HG02852 (cell line): ENCODE data around the gene RNF152.

Experiments
- ATAC-seq: cut with Tn5 transposase; IDR thresholded peaks from one replicate; pipeline ENCODE4 v1.9.1; 2021; ENCODE audit warnings: mild to moderate bottlenecking, moderate library complexity; ENCODE audit not compliant: unreplicated experiment

The RNF152 gene

DNA sequence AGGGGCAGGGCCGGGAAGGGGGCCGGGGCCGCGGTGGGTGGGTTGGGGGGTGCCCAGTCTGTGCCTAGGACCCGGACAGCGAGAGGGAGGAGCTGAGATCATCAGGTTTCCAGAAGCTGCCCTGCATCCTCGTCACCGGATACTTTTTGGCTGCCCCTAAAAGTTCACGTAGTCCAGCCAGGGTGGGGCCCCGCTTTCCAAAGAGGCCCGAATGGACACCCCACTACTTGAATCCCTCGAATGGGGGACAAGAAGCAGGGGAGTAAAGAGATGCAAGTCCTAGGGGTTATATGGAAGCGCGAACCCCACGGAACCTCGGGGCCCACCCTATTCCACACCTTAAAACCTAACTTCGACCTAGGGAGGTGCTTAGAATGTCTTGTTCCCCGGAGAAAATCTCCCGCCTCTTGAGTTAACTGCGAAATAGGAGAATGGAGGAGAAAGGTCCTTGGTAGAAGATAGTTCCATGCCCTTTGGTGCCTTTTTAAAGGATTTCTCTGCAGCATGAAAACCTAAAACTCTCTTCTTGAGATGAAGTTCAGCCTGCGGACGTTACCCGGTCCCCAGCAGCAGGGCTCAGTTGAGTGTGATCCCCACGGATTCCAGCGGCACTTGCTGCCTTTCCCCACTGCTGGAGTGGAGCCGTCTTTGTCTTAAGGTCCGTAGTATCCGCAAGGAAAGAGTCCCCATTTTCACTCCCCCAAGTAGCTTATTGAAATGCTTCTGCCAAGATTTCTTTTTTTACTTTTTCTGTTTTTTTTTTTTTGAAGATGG is 2.1 kb upstream of the RNF152 start:
- no peak for ATAC-seq

DNA sequence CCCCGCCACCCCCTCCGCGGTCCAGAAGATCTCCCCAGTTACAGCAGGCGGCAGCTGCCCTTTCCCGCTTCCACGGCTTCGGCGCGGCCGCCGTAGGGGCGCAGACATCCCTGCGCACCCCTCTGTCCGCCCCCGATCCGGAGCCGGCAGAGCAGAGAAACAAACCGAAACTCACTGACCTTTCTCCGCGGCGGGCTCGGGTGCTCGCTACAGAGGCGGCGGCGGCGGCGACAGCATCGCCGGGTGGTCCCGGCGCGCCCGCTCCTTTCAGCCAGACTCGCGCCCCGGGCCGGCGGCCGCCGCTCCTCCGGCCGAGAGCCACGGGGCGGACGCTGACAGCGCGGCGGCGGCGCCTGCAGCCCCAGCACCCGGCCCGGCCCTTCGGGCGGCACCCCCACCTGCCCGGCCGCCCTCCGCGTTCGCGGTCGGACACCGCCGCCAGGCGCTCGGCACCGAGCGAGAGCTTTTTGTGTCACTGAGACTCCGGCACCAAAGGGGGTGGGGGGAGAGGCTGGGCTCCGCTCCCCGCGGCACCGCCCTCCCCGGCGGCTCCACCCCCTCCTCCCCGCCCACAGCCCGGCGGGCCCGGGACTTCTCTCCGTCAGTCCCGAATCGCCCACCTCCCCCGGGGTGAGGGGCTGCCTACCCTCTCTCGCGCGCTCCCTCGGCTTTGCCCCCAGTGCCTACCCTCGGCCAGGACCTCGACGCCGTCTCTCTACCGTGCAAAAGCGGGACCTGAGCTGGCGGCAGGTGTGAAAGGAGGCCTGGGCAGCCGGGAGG is 1.4 kb upstream of the RNF152 start:
- ATAC-seq, result peak; percentile 85

DNA sequence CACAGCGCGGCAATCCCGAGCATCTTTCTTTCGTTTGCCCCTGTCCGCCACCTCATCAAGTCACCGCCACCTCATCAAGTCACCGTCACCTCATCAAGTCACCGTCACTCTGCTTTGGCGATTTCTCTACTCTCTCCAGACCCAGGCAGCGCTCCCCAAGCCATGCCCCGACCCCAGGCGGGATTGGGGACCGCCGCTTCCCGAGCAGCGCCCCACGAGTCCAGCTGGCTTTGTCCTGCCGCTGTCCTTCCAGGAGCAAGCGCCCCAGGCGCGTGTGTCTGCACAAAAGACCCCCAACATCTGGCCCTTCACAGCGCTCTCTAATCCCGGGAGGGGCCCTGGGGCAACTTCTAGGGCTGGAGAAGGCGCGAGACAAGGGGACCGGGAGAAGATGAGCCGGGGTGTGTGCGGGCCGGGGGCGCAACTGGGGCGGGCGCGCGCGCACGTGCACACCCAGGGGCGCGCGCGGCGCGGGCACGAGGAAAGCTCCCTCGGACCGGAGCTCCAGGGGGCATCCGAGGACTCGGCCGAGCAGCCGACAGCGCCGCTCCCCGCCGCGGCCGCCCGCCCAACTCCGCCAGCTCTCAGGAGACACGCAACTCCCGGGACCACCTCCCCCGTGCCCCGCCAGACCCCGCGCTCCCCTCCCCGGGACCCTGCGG is 633 bp upstream of the RNF152 start:
- peak; percentile 24 for ATAC-seq

DNA sequence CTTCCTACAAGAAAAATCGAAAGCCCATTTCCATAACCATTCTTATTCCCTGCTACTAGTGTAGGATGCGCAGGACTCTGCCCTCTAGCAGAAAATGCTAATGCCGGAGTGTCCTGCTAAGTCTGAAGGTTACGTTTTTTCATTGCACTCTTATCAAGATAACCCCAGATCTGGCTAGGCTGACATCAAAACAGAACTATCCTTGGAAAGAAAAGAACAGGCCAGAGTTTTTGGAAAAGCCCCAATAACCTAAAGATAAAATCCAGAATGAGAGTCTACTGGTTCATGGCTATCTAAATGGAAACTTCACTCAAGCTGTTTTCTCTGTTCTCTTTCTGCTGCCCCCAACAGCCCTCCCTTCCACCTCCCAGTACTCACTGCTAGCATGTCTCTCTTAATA is 913 bp downstream of the RNF152 start:
- no peak for ATAC-seq

DNA sequence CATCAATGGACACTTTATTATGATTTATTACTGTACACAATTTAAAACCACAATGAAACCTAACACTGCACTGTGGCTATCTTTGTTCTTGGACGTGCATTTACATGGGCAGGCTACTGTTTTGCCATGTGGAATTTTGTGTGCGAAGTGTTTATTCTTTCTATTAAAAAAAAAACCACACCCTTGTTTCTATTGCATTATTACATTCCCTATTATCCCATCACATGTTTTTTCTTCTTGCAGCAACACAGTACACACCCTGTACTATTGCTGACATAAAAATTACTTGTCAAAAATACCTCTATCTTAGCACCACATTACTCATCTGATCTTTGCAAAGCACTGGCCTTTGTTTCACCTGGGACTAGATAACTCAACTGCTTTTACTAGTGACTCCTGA is 1.5 kb downstream of the RNF152 start:
- no peak for ATAC-seq

DNA sequence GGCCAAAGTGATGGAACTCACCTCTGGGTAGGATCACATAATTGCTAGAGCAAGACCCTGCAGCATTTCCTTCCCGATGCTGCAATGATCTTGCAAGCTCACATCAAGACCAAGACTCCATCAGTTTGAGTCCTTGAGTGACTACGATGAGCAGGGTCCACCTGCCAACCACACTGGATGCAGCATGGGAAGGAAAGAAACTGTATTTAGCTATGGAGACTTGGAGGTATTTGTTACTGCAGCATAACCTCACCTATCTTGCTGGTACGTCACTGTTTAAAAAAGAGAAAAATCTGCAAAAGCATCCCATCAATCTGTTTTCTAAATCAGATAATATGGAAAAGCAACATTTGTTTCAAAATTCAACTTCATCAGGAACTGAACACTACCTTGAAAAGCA is 2.5 kb downstream of the RNF152 start:
- no peak for ATAC-seq

DNA sequence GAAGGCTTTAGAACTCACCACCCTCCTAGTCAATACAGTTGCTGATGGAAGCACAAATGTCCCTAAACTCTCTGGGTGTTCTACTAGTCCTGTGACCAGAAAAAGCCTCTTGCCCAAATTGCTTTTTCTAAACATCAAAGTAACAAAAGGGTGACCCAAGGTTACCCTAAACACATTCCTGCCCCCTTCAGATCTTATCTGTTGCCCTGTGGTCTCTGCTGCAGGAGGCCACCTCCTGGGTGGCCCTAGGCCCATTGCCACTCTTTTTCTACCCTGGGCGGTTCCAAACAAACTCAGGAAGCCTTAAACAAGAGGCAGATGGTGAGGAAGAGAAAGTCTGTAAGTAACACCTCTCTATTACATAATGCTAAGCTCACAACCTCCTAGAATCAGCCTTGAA is 3.3 kb downstream of the RNF152 start:
- no peak for ATAC-seq

DNA sequence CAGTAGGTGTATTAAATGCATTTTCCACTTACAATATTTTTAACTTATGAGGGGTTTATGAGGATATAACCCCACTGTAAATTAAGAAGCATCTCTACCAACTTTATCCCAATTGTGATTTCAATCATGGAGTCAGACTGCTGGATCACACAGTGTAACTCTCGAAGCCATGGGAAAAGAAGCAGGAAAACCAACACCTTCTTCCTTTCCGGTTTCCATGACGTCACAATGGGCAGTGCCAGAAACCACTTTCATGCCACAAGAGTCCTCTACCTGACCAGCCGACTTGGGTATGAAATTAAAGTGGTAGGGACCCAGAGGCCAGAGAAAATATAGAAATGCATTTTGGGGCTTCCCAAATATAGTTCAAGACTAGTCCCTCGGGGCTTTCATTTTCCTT is 4.2 kb downstream of the RNF152 start:
- ATAC-seq, result no peak

DNA sequence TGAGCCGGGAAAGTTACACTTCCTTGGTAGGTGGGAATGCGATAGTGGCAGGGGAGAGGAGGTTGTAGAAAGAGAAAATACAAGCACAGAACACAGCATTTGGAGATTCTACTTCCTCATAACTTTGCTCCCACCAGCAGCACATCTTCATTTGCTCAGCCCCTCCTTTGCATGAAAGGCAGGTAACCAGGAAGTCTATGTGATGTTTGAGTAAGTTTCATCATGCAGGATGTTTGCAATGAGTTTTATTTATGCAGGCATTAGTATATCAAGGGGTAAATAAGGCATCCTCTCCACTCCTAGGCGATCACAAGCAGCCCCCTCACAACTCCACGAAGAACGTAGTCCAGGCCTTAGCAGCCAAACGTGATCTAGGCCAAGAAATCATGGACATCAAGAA is 5.0 kb downstream of the RNF152 start:
- no peak for ATAC-seq

DNA sequence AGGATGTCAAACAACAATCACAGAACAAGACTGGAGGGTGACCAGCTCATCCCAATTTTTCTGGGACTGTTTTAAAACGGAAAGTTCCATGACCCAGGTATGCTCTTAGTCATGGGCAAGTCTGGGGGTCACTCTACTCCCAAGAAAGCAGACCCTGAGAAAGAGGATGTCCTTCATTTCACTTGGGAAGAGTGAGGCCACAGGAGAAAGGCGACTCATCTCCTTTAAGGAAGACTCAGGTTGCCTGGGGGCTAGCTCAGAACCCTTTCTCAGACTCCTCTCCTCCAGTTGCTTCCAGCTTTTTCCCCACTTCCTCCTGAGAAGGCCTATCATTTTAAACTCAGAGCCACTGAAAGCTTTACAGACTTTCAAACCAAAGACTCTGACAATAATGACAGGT is 9.3 kb downstream of the RNF152 start:
- no peak for ATAC-seq

DNA sequence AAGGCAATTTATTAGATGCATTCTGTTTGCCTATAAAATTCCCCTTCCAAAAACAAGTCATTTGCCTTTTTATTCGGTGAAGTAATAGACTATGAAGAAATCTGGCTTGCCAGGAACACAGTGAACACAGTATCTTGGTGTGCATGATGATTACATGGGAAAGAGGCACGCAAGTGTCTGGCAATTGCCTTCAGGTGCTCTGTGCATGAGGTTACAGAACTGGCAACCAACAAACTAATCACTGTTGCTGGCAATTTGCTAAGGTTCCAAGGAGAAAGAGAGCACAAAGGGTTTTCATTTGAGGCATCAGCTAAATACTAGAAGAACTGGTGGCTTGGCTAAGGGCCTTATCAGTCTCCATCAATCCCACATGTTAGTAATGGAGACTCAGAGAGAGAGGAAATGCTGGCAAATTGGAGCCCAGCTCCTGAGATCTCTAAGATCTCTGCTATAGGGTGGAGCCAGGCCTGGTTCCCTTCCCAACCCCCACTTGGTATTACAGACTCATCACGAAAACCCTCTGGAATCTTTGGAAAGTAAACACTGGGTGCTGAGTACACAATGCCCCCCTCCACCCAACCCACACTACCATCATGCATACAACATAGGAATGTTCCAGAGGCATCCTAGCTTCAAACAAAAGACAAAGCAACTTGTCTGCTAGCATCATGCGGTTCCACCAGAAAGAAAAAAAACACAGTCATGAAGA is 10.4 kb downstream of the RNF152 start:
- ATAC-seq, result no peak

DNA sequence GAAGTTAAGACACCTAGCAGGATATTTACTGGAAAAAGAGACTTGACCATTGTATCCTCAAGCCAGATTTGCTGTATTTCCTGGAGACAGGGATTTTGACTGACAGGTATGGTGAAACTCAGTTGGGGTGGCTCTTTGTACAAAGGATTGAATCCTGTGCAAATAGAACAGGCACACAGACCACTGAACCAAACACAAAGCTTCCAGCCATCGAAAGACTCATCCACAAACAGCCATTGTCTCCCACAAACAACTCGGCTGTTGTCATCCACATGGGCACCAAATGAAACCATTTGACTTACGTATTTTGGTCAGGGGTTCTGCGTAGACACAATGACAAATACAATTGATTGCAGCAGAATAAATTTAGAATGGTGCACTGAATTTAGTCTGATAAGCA is 15.9 kb downstream of the RNF152 start:
- no peak for ATAC-seq

DNA sequence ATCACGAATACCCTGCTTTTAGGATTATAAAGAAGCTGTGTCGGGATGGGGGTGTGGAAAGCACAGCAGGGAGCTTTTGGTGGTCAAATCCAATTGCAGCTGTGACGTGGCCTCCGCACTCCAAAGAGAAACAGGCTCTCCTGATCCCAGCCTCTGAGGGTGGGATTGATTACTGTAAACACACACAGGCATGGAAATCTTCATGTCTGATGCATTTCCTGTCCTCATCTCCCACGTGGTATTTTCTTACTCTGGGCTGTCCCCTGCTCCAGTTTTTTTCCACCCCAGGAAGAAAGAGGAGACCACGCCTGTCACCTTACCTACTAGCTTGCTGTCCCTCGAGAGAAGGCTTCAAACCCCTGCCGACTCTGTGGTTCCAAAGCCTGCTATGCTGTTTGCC is 22.7 kb downstream of the RNF152 start:
- no peak for ATAC-seq

DNA sequence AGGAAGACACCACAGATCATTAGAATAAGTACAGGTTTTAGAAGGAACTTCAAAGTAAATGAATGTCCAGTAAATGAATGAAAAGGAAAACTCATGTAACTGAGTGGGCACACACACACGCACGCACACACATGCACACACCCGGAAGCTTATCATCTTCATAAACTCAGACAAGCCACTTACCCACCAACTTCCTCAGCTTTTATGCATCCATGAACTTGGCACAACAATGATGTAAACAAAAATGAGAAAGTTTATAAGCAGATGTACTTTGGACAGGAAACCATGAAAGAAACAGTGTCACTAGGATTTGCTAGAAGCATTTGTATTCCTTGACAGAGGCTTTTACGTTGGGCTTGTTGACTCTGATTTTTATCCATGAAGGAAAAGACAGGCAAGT is 23.2 kb downstream of the RNF152 start:
- ATAC-seq, result no peak

DNA sequence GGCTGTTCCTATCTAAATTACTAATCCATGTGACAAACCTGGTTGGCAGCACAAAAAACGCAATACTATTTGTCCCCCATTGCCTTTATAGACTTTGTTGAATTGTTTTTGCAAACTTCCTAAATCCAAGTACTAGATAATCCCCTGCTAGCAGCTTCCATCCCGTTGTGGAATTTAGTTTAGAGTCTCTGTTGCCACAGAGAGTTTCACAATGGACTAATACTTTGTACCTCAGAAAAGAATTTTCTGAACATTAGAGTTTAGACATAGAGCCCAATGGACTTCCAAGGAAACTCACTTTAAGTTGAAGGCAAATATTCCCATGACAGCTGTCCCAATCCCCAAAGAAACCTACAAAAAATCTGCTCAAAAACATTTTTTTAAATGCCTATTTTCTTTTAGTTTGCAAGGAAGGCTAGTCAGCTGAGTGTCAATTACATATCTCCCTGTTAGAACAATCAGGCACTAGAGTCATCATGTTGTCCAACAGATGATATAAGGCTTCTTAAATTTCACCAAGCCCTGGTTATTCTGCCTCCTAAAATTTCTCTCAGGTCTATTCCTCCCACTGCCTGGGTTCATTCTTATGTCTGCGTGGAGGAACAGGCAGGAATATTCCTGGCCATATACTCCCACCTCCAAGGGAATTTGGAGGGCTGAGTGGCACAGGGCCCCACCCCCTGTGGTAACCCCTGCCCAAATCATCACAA is 27.2 kb downstream of the RNF152 start:
- ATAC-seq, result no peak

DNA sequence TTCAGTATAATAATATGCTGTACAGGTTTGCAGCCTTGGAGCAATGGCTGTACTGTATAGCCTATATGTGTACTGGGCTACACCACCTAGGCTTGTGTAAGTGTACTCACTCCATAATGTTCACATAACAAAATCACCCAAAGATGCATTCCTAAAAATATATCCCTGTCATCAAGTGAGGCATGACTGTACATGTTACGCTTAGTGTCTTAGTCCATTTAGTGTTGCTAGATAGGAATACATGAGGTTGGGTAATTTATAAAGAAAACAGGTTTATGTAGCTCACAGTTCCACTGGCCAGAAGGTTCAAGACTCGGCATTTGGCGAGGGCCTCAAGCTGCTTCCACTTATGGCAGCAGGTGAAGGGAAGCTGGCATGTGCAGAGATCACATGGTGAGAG is 31.4 kb downstream of the RNF152 start:
- no peak for ATAC-seq

DNA sequence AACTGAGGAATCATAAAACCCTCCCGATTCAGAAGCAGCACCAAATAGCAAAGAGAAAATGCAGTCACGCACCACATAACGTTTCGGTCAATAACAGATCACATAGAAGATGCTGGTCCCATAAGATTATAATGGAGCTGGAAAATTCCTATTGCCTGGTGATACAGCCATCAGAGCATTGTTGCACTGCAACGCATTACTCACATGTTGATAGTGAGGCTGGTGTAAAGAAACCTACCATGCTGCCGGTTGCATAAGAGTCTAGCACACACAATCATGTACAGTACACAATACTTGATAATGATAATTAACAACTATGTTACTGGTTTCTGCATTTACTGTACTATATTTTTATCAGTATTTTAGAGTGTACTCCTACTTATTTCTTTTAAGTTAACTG is 32.5 kb downstream of the RNF152 start:
- no peak for ATAC-seq

DNA sequence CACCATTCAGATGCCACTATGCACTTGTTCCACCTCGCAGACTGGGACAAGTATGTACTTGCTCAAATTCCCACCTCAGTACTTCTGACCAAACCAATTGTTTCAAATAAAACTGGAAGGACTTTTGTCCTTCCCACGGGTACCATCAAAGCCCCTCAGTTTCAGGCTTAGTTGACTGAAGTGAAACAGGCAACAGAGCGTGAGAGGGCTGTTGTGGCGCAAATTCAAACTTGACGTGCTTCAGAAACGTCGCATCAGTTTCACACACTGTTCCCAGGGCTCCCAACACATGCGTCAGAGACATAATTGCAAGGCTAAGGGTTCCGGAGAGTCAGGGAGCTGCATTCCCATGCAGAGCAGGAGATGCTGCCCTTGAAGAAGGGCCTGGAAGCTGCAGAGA is 33.7 kb downstream of the RNF152 start:
- ATAC-seq, result no peak

DNA sequence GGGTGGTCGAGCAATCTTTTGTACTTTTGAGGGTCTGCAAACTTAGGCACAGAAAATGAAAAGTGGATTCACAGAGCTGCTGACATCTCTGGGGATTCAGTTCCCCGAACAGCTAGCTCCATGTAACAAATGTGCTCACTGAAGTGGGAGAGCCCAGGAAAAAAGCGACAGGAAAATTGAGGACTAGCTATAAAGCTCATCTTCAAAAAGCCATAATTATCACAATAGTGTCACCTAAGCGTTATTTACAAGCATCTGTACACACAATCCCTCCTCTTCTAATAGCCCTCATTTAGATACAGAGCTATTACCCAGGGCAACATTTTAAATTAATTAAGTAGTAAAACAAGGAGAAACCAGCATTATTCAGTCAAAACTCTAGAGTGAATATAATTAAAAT is 36.1 kb downstream of the RNF152 start:
- ATAC-seq, result no peak

DNA sequence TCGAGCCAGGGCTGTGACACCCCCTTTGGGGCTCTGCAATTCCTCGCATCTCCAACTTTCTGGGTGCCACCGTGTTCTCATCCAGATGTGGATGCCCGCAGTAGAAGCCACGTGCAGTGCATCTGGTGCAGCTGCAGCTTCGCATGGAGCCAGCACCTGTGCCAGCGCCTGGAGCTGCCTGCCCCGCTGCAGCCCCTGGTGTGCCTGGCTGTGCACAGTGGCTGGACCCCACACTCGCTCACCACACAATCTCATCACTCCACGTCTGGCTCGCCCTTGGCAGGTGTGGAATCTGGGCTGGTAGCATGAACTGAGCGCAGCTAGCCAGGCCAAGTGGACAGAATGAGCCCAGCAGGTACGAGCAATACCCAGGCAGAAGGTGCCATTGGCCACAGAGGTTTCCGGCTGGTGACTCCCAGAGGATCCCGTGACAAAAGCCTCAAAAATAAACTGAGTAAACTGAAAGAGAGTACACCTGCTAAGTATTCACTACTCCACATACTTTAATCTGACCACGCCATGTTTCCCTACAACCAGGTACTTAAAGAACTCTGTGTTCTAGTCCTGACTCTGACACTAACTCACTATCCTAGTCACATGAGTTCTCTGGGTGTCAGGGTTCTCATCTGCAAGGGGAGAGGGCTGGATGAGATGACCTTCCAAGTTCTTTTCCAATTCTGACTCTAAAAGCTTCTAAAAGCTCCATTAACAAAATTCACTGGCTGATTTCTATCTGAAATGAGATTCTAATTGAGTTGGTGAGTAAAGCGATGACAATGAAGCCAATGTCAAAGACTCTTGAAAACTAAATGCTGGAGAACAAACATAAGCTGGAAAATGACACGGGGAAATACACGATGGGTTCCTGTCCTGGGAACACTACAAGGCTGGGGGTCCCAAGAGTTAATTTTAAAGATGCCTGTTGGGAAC is 37.1 kb downstream of the RNF152 start:
- no peak for ATAC-seq
